DND-41 (cell line): ENCODE data around the gene SECTM1.

Source experiments
- ATAC-seq: fragments of 200-7000 bp; cut with Tn5 transposase; 3 replicates; pipeline ENCODE4 v1.9.1; 2021; ENCODE audit warnings: low read depth; ENCODE audit not compliant: insufficient read depth
- DNase-seq: peaks from one replicate; pipeline ENCODE4 v3.0.0-alpha.2; 2020
- H2AFZ ChIP-seq: 2 replicates; pipeline ENCODE4 v1.6.0; 2012; ENCODE audit warnings: low read depth, low read length
- H3K27ac ChIP-seq: 2 replicates; pipeline ENCODE4 v1.5.1; 2012; ENCODE audit warnings: low read length, inconsistent platforms
- H3K27me3 ChIP-seq: fragments of 200-600 bp; sonication (generic); 2 replicates; pipeline ENCODE4 v1.6.0; 2012; ENCODE audit warnings: low read length, mild to moderate bottlenecking, inconsistent platforms; ENCODE audit not compliant: insufficient read depth, poor library complexity
- H3K36me3 ChIP-seq: 2 replicates; pipeline ENCODE4 v1.5.1; 2012; ENCODE audit warnings: low read length, inconsistent platforms; ENCODE audit not compliant: insufficient read depth
- H3K4me1 ChIP-seq: 2 replicates; pipeline ENCODE4 v1.5.1; 2012; ENCODE audit warnings: mild to moderate bottlenecking, low read length; ENCODE audit not compliant: insufficient read depth
- H3K4me2 ChIP-seq: 2 replicates; pipeline ENCODE4 v1.6.0; 2012; ENCODE audit warnings: mild to moderate bottlenecking, moderate library complexity, low read length, inconsistent platforms; ENCODE audit not compliant: insufficient read depth
- H3K4me3 ChIP-seq, 2 experiments: fragments of 200-600 bp in 1 of 2; shearing (Covaris generic) in 1 of 2; 2 replicates each; pipeline ENCODE4 v1.5.1; 2012 to 2016; ENCODE audit warnings: inconsistent platforms in 2 of 2, low read length in 2 of 2, mild to moderate bottlenecking in 2 of 2, low read depth in 1 of 2, moderate library complexity in 1 of 2
- H3K79me2 ChIP-seq: 2 replicates; pipeline ENCODE4 v1.6.0; 2012; ENCODE audit warnings: low read length, inconsistent platforms; ENCODE audit not compliant: insufficient read depth
- H3K9ac ChIP-seq: 2 replicates; pipeline ENCODE4 v1.6.0; 2012; ENCODE audit warnings: low read depth, mild to moderate bottlenecking, inconsistent platforms, low read length, moderate library complexity
- H3K9me3 ChIP-seq: 2 replicates; pipeline ENCODE4 v1.5.1; 2012; ENCODE audit warnings: low read length, moderate library complexity, mild to moderate bottlenecking, inconsistent platforms; ENCODE audit not compliant: insufficient read depth, severe bottlenecking
- H4K20me1 ChIP-seq: 2 replicates; pipeline ENCODE4 v1.6.0; 2012; ENCODE audit warnings: low read length; ENCODE audit not compliant: insufficient read depth
- EZH2 ChIP-seq: IDR thresholded peaks from 3 replicates; pipeline ENCODE4 v1.6.1; 2012; ENCODE audit warnings: borderline replicate concordance, low read depth, mild to moderate bottlenecking, moderate library complexity, low read length, inconsistent platforms; ENCODE audit not compliant: severe bottlenecking
- TF ChIP-seq, protein P1 (sequence below): IDR thresholded peaks from 2 replicates; pipeline ENCODE4 v1.5.1; 2012; ENCODE audit warnings: borderline replicate concordance, low read length, moderate library complexity, mild to moderate bottlenecking; ENCODE audit not compliant: poor library complexity, severe bottlenecking; ENCODE audit errors: extremely low read depth

The SECTM1 gene

DNA sequence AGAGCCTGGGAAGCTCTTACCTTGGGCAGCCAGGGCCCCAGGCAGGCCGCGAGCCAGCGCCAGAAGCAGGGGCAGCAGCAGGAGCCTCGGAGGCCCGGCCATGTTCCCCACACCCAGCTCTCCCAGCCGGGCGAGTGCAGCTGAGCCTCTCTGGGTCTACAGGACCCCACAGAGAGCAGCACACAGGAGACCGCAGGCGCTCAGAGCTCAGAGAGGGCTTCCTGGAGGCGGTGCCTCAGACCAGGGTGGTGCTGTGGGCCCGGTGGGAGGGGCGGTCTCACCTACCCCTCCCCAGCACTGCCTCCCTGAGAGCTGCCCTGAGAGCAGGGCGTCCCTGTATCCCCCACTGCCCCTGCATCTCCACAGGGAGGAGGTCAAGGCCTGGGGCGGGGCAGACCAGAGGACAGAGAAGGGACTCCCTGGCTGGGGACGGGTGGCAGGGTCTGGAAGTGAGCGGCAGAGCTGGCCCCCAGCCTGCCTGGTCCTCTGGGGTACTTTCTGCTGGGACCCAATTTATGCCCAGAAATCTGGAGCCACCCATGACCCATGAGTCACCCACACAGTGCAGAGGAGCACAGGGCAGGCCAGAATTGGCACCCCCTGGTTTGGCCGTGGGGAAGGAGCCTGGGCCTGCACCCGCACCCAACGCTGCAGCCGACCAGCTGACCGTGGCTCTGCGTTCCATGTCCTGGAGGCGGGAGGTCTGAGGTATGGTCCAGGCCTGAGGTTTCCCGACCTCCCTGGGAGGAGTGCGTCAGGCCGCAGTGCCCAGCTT lies 16.0 kb downstream of the SECTM1 start, which contains the start of gene CD7:
Gene CD7, minus strand, starts transcription at position 215 of the 775 bp plus-strand sequence. Its CDS starts 113 bp downstream, at position 102.
- DNase-seq, result peak; percentile 95
- Histone ChIP-seq H3K27me3 (no peaks in the 10 kb centered on the region), H3K4me3 (peak within 1 kb of the TSS; percentile 51 to 87), H4K20me1 (peaks cover 8% of the 10 kb centered on the region; the same call in 1 of the 2 replicates), H3K36me3 (peaks cover 37% of the 10 kb centered on the region), H3K79me2 (peaks cover 34% of the 10 kb centered on the region), H3K9me3 (no peaks in the 10 kb centered on the region), H3K4me2 (peak within 1 kb of the TSS; percentile 84), H2AFZ (peak within 1 kb of the TSS; percentile 49), H3K9ac (peak within 1 kb of the TSS; percentile 82), H3K27ac (peak within 1 kb of the TSS; percentile 84), H3K4me1 (peaks cover 47% of the 10 kb centered on the region)
- no peak for TF ChIP-seq EZH2
- TF ChIP-seq, protein P1, sequence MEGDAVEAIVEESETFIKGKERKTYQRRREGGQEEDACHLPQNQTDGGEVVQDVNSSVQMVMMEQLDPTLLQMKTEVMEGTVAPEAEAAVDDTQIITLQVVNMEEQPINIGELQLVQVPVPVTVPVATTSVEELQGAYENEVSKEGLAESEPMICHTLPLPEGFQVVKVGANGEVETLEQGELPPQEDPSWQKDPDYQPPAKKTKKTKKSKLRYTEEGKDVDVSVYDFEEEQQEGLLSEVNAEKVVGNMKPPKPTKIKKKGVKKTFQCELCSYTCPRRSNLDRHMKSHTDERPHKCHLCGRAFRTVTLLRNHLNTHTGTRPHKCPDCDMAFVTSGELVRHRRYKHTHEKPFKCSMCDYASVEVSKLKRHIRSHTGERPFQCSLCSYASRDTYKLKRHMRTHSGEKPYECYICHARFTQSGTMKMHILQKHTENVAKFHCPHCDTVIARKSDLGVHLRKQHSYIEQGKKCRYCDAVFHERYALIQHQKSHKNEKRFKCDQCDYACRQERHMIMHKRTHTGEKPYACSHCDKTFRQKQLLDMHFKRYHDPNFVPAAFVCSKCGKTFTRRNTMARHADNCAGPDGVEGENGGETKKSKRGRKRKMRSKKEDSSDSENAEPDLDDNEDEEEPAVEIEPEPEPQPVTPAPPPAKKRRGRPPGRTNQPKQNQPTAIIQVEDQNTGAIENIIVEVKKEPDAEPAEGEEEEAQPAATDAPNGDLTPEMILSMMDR, result peak; percentile 2
- ATAC-seq, result peak; percentile 92

DNA sequence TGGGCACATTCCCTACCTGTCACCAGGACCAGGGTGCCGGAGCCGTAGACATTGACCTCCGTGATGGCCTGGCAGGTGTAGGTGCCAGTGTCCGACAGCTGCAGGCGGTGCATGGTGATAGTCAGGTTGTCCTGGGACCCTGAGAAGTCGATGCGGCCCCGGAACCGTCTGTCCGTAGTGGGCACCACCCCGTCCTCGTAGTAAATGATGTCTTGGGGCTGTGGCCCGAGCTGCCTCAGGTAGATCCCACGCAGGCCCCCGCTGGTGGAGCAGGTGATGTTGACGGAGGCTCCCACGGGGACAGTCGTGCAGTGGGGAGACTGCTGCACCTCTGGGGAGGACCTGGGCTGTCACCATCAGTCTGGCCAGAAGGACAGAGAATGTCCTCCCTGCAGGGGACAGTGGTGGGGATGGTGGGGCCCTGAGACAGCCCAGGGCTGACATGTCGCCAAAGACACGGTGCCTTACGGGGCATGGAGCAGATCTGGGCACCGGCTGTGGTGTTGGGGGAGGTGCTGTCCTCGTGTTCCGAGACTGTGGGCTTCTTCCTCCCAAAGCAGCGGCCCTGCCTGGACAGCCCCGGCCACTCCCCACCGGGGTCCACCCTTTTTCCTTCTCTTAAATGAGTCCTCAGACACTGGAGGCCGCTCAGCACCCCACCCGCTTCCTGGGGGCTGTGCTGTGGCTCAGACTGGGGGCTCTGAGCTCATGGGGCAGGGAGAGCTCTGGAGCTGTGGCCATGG lies 16.7 kb downstream of the SECTM1 start:
- Histone ChIP-seq H3K9ac (peak overlapping the region; percentile 82), H2AFZ (peak overlapping the region; percentile 49), H3K27me3 (no peaks in the 10 kb centered on the region), H3K36me3 (peaks cover 37% of the 10 kb centered on the region), H3K4me3 (peak overlapping the region; percentile 51 to 87), H3K4me2 (peak overlapping the region; percentile 84), H3K79me2 (peaks cover 34% of the 10 kb centered on the region), H3K4me1 (peaks cover 47% of the 10 kb centered on the region), H3K9me3 (no peaks in the 10 kb centered on the region), H3K27ac (peak overlapping the region; percentile 84), H4K20me1 (peaks cover 8% of the 10 kb centered on the region; the same call in 1 of the 2 replicates)
- ATAC-seq, result peak; percentile 37
- DNase-seq, result no peak
- no peak for TF ChIP-seq EZH2
- TF ChIP-seq, protein P1, result no peak

DNA sequence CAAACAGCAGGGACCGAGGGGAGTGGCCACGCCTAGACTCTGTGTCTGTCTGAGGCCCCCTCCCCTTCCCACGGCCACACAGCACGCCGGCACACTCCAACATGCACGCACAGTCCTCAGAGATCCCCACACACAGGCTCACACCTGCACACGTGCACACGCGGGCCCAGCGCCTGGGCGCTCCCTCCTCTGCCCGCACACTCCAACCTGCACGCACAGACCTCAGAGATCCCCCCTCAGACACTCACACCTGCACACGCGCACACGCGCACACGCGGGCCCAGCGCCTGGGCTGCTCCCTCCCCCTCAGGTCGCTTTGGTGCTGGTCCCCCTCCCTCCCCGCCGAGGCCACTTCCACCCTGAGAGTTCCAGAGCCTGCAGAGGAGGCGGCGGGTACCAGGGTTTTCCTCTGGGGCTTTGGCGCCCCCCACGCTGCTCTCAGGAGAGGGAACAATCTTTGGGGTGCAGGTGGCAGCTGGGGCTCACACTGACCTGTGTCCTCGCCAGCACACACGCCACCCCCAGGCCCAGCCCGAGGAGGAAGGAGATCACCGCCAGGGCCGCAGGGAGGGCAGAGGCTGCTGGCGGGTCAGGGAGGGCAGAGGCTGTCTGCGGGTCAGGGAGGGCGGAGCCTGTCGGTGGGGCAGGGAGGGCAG lies 17.7 kb downstream of the SECTM1 start:
- peak overlapping the region; percentile 51 to 87 for H3K4me3 ChIP-seq
- H3K9me3 ChIP-seq, result no peaks in the 10 kb centered on the region
- peaks cover 37% of the 10 kb centered on the region for H3K36me3 ChIP-seq
- TF ChIP-seq, protein P1, result peak; percentile 44
- TF ChIP-seq EZH2, result no peak
- peaks cover 34% of the 10 kb centered on the region for H3K79me2 ChIP-seq
- peak overlapping the region; percentile 84 for H3K4me2 ChIP-seq
- peaks cover 8% of the 10 kb centered on the region; the same call in 1 of the 2 replicates for H4K20me1 ChIP-seq
- DNase-seq (peak; percentile 78), ATAC-seq (peak; percentile 34)
- H3K27ac ChIP-seq, result peak overlapping the region; percentile 84
- no peaks in the 10 kb centered on the region for H3K27me3 ChIP-seq
- peaks cover 38% of the 10 kb centered on the region for H3K4me1 ChIP-seq
- H3K9ac ChIP-seq, result peak overlapping the region; percentile 82
- H2AFZ ChIP-seq, result peak overlapping the region; percentile 41; the same call in 1 of the 2 replicates
